Measurements from ENCODE around the gene B4GALNT1. TPM values are rescaled to one million over a fixed set of nuclear protein-coding genes. Genes with fewer than 3 reads are reported as not detected.

The B4GALNT1 gene
- total and polyA plus RNA-seq, 2 experiments from 2014 or later, result 0.97 to 1.2 TPM

DNA sequence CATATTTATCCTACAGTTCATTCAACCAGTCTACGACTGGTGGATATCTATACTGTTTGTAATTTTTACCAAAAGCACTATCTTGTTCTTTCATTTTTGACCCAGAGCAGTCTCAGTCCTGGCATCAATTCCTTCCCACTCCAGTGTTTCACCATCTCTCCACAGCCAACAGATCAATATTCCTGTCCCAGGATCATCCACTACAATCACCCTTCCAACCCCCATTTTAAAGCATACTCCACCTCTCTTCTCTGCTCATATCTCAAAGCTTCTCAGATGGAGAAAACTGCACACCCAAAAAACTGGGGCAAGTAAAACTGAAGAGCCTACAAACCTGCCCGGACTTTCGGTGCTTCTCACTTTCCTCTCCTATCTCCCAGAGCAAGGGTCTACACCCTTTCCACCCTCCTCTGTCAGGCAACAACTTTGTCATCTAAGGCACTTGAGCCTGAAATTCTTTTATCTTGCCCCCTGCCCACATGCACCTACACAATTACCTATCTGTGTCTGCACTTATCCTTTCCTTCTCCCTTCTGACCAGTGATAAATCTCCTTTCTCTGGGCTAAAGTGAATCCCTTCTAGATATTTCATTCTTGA lies 46.1 kb downstream of the B4GALNT1 start:
- H3K4me1 ChIP-seq (ENCODE audit: insufficient read depth), result no peaks in the 10 kb centered on the region
- no peaks in the 10 kb centered on the region for H3K36me3 ChIP-seq (replicated peaks; ENCODE audit: insufficient read depth, low read depth)
- peaks cover 7% of the 10 kb centered on the region for H3K79me2 ChIP-seq
- H3K4me3 ChIP-seq, result no peak overlapping the region
- H2AFZ ChIP-seq, result no peak overlapping the region
- H3K4me2 ChIP-seq, result no peak overlapping the region
- no peaks in the 10 kb centered on the region for H3K9me2 ChIP-seq (replicated peaks; ENCODE audit: insufficient read depth)
- H3K9me3 ChIP-seq (ENCODE audit: low read depth), result no peaks in the 10 kb centered on the region
- WGBS (ENCODE audit: low lambda C conversion rate, missing lambda C conversion rate), result 82% methylated on average over 3 of the region's 3 CpGs
- no peak for TF ChIP-seq EZH2phosphoT487 (IDR thresholded peaks at IDR 0.05; ENCODE audit: low read depth, severe bottlenecking, unreplicated experiment)
- no peak for TF ChIP-seq EZH2 (IDR thresholded peaks at IDR 0.05; ENCODE audit: borderline replicate concordance)
- TF ChIP-seq CTCF (IDR thresholded peaks at IDR 0.05; ENCODE audit: poor library complexity), result no peak
- H4K20me1 ChIP-seq (ENCODE audit: insufficient read depth, poor library complexity, severe bottlenecking), result no peaks in the 10 kb centered on the region
- DNase-seq (ENCODE audit: low spot score), result no peak
- H3K27me3 ChIP-seq, result peaks cover 42% of the 10 kb centered on the region
- H3K27ac ChIP-seq, result no peak overlapping the region

DNA sequence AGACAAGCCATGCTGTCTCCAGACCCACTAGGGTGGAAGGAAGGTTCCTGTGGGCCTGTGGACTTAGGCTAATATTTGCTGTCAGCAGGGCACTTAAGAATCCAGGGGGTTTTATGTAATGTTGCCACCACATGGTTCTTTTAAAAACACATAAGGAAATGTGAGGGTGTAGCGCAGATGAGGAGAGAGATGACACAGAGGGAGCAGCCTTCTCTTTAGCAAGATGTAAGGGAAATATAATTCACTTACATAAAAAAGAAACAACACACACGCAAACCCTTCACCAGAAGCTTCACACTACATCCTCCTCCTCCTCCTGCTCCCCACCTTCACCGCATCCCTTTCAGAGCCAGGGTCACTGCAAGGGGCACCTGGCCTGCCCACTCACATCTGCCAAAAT lies 46.9 kb downstream of the B4GALNT1 start:
- peaks cover under 1% of the 10 kb centered on the region for H3K79me2 ChIP-seq
- no peaks in the 10 kb centered on the region for H3K9me3 ChIP-seq (ENCODE audit: low read depth)
- H3K36me3 ChIP-seq (replicated peaks; ENCODE audit: insufficient read depth, low read depth), result no peaks in the 10 kb centered on the region
- no peak overlapping the region for H3K27ac ChIP-seq
- no peaks in the 10 kb centered on the region for H3K4me1 ChIP-seq (ENCODE audit: insufficient read depth)
- no peak overlapping the region for H3K4me3 ChIP-seq
- WGBS (ENCODE audit: low lambda C conversion rate, missing lambda C conversion rate), result 95% methylated on average over 3 of the region's 3 CpGs
- H4K20me1 ChIP-seq (ENCODE audit: insufficient read depth, poor library complexity, severe bottlenecking), result no peaks in the 10 kb centered on the region
- H2AFZ ChIP-seq, result no peak overlapping the region
- H3K27me3 ChIP-seq, result peaks cover 42% of the 10 kb centered on the region
- H3K9me2 ChIP-seq (replicated peaks; ENCODE audit: insufficient read depth), result no peaks in the 10 kb centered on the region
- no peak for DNase-seq (ENCODE audit: low spot score)
- no peak overlapping the region for H3K4me2 ChIP-seq
- TF ChIP-seq EZH2phosphoT487 (IDR thresholded peaks at IDR 0.05; ENCODE audit: low read depth, severe bottlenecking, unreplicated experiment) (no peak), CTCF (IDR thresholded peaks at IDR 0.05; ENCODE audit: poor library complexity) (no peak), EZH2 (IDR thresholded peaks at IDR 0.05; ENCODE audit: borderline replicate concordance) (no peak)

GRCh38 chr12:57585156-57585555 lies 47.8 kb downstream of the B4GALNT1 start:
- Histone ChIP-seq H3K4me2 (no peak overlapping the region), H4K20me1 (ENCODE audit: insufficient read depth, poor library complexity, severe bottlenecking) (no peaks in the 10 kb centered on the region), H2AFZ (no peak overlapping the region), H3K27ac (no peak overlapping the region), H3K27me3 (peaks cover 42% of the 10 kb centered on the region), H3K79me2 (no peaks in the 10 kb centered on the region), H3K4me1 (ENCODE audit: insufficient read depth) (peaks cover 3% of the 10 kb centered on the region), H3K9me2 (replicated peaks; ENCODE audit: insufficient read depth) (no peaks in the 10 kb centered on the region), H3K9me3 (ENCODE audit: low read depth) (no peaks in the 10 kb centered on the region), H3K36me3 (replicated peaks; ENCODE audit: insufficient read depth, low read depth) (no peaks in the 10 kb centered on the region), H3K4me3 (no peak overlapping the region)
- TF ChIP-seq EZH2 (IDR thresholded peaks at IDR 0.05; ENCODE audit: borderline replicate concordance), result no peak
- TF ChIP-seq EZH2phosphoT487 (IDR thresholded peaks at IDR 0.05; ENCODE audit: low read depth, severe bottlenecking, unreplicated experiment), result no peak
- no peak for TF ChIP-seq CTCF (IDR thresholded peaks at IDR 0.05; ENCODE audit: poor library complexity)
- 85% methylated on average over 2 of the region's 2 CpGs for WGBS (ENCODE audit: low lambda C conversion rate, missing lambda C conversion rate)
- no peak for DNase-seq (ENCODE audit: low spot score)

All from hepatocyte (in vitro differentiated cells).